T-cell (primary cell): ENCODE data around the gene TMEM52B. TPM values are rescaled to one million over a fixed set of nuclear protein-coding genes. Genes with fewer than 3 reads are reported as not detected.
"Not testable (repeated sequence)": the region's sequence is repeated elsewhere in the genome, so short reads cannot be mapped to it uniquely, and the experiment has no call there.

Source experiments
- ATAC-seq, 4 experiments: fragments of 200-7000 bp in 3 of 4; fragments of 150-1000 bp in 1 of 4; cut with Tn5 transposase; replicated peaks in 1 of 4; 1 replicate in 3 of 4; 2 replicates in 1 of 4; pipeline ENCODE4 v1.10.0; 2021; ENCODE audit warnings: moderate library complexity in 3 of 4, mild to moderate bottlenecking in 2 of 4, moderate number of reproducible peaks in 1 of 4
- CTCF ChIA-PET, 2 donors: fragments of 300-600 bp; sonication (Branson Sonifier 250); formaldehyde crosslinking; loops; one replicate each; lab custom pipeline; 2022; ENCODE audit warnings: antibody characterized with exemption in 2 of 2; lab: Charles Lee
- POLR2A ChIA-PET, 2 donors: fragments of 300-600 bp; sonication (Branson Sonifier 250); formaldehyde crosslinking; loops; one replicate each; lab custom pipeline; 2022; ENCODE audit warnings: antibody characterized with exemption in 2 of 2; lab: Charles Lee
- DNase-seq, 35 experiments: peaks; one replicate each; pipeline versions ENCODE4 v3.0.0 to v3.0.0-alpha.2; 2013 to 2023
- H3K27ac ChIP-seq: one replicate; pipeline ENCODE4 v1.5.1; 2013; ENCODE audit warnings: low read length
- H3K27me3 ChIP-seq, 2 experiments: replicated peaks in 1 of 2; 1 replicate in 1 of 2; 2 replicates in 1 of 2; pipeline versions ENCODE4 v1.6.1 to v1.7.0; 2013; ENCODE audit warnings: low read length in 1 of 2, mixed read lengths in 1 of 2; ENCODE audit not compliant: control insufficient read depth in 2 of 2, insufficient read depth in 2 of 2; ENCODE audit errors: extremely low read depth in 1 of 2
- H3K36me3 ChIP-seq, 2 donors: 1 replicate in 1 of 2; 2 replicates in 1 of 2; pipeline versions ENCODE4 v1.6.1 to v1.7.0; 2013; ENCODE audit warnings: low read length in 1 of 2; ENCODE audit not compliant: control insufficient read depth in 2 of 2, insufficient read depth in 1 of 2; ENCODE audit errors: extremely low read depth in 1 of 2
- H3K4me1 ChIP-seq, 2 experiments: 1 replicate in 1 of 2; 2 replicates in 1 of 2; pipeline versions ENCODE4 v1.6.1 to v1.7.0; 2013; ENCODE audit warnings: low read length in 2 of 2, mixed read lengths in 1 of 2; ENCODE audit not compliant: insufficient read depth in 2 of 2, control insufficient read depth in 1 of 2; ENCODE audit errors: extremely low read depth in 1 of 2
- H3K4me3 ChIP-seq, 2 donors: 1 replicate in 1 of 2; 2 replicates in 1 of 2; pipeline versions ENCODE4 v1.5.1 to v1.7.0; 2013; ENCODE audit warnings: mild to moderate bottlenecking in 2 of 2, low read length in 1 of 2, moderate library complexity in 1 of 2; ENCODE audit not compliant: control insufficient read depth in 1 of 2; ENCODE audit errors: extremely low read depth in 1 of 2
- H3K9me3 ChIP-seq: 2 replicates; pipeline ENCODE4 v1.7.0; 2013
- H3K27ac Mint-ChIP-seq, 2 donors: one replicate each; pipeline ENCODE4 v1.8.0; 2020 to 2021; ENCODE audit warnings: mild to moderate bottlenecking in 2 of 2, mixed read lengths in 2 of 2
- H3K27me3 Mint-ChIP-seq, 2 donors: one replicate each; pipeline ENCODE4 v1.8.0; 2021 to 2022; ENCODE audit warnings: mixed read lengths in 2 of 2
- H3K36me3 Mint-ChIP-seq: one replicate; pipeline ENCODE4 v1.8.0; 2021; ENCODE audit warnings: mixed read lengths
- H3K4me1 Mint-ChIP-seq, 3 donors: one replicate each; pipeline ENCODE4 v1.8.0; 2020 to 2022; ENCODE audit warnings: mixed read lengths in 3 of 3, mild to moderate bottlenecking in 1 of 3
- H3K4me3 Mint-ChIP-seq, 3 donors: one replicate each; pipeline ENCODE4 v1.8.0; 2020 to 2022; ENCODE audit warnings: mild to moderate bottlenecking in 3 of 3, mixed read lengths in 3 of 3, moderate library complexity in 3 of 3
- H3K9me3 Mint-ChIP-seq, 3 donors: one replicate each; pipeline ENCODE4 v1.8.0; 2020 to 2022; ENCODE audit warnings: mixed read lengths in 3 of 3
- WGBS: methylation state at CpG from one replicate; pipeline ENCODE4 v1.1.5; 2013; ENCODE audit warnings: missing lambda C conversion rate; ENCODE audit not compliant: insufficient coverage; 5-methylcytosine and 5-hydroxymethylcytosine counted together
- total RNA-seq, 35 experiments: library from RNA in 6 of 35; stranded (reverse) in 6 of 35; fragments of 120-200 nt in 1 of 35; gene quantifications; one replicate each; pipeline versions ENCODE4 v1.2.1 to v1.2.4 and lab custom pipeline; 2013 to 2026

TMEM52B gene
- total RNA-seq, 5 donors from 2014 or later (not counting 1 experiment from before 2014, with no cell fraction given), result not detected

DNA sequence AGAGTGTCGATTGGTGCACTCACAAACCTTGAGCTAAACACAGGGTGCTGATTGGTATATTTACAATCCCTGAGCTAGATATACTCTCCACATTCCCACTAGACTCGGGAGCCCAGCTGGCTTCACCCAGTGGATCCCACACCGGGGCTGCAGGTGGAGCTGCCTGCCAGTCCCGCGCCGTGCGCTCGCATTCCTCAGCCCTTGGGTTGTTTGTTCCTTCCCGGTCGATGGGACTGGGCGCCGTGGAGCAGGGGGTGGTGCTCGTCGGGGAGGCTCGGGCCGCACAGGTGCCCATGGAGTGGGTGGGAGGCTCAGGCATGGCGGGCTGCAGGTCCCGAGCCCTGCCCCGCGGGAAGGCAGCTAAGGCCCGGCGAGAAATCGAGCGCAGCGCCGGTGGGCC lies 46.6 kb downstream of the TMEM52B start:
- H3K27ac ChIP-seq, H3K4me3 Mint-ChIP-seq, H3K27ac Mint-ChIP-seq, H3K4me1 ChIP-seq, H3K4me3 ChIP-seq, DNase-seq, ATAC-seq, H3K27me3 ChIP-seq, CTCF ChIA-PET, H3K9me3 ChIP-seq, H3K27me3 Mint-ChIP-seq, POLR2A ChIA-PET, H3K9me3 Mint-ChIP-seq: not testable (repeated sequence)
- Mint-ChIP-seq H3K36me3 (peaks cover 41% of the 10 kb centered on the region), H3K4me1 (peaks cover 24 to 25% (median 24%) of the 10 kb centered on the region in 3 donors)
- WGBS, result 97% methylated on average over 11 of the region's 26 CpGs
- H3K36me3 ChIP-seq, result peaks cover 0 to 27% of the 10 kb centered on the region in 2 donors

DNA sequence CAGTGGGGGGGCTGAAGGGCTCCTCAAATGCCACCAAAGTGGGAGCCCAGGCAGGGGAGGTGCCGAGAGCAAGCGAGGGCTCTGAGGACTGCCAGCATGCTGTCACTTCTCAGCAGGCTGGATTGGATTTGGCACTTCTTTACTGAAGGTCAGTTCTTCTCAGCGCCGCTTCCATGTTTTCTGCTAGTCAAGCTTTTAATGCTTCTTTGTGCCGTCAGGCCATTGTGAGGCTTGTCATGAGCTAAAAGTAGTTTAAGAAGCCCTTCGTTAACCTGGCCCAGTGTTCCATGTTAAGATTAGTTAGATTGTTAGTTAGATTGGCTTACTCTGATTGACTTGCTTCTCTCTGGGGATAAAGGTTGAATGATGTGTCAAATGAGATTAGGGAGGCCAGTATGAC lies 47.3 kb downstream of the TMEM52B start:
- Histone ChIP-seq H3K27ac (no peak overlapping the region), H3K36me3 (peaks cover 0 to 21% of the 10 kb centered on the region in 2 donors), H3K4me1 (peaks cover 0 to 2% of the 10 kb centered on the region in 2 experiments), H3K9me3 (no peaks in the 10 kb centered on the region), H3K27me3 (no peaks in the 10 kb centered on the region), H3K4me3 (no peak overlapping the region)
- WGBS, result 97% methylated on average over 5 of the region's 6 CpGs
- no peak for DNase-seq
- CTCF ChIA-PET, result interaction anchor here (0.6 to 1.1 kb wide), 3 partner anchors 11 to 304 kb away, joined by 3 read pairs; no protein-coding TSS in a partner anchor
- POLR2A ChIA-PET, result interaction anchor here (0.6 to 0.7 kb wide), 2 partner anchors 12 kb away, joined by 3 to 4 read pairs; no protein-coding TSS in a partner anchor
- H3K27me3 Mint-ChIP-seq, result no peaks in the 10 kb centered on the region
- no peak overlapping the region for H3K27ac Mint-ChIP-seq
- H3K4me3 Mint-ChIP-seq, result no peak overlapping the region
- peaks cover 24 to 25% (median 24%) of the 10 kb centered on the region in 3 donors for H3K4me1 Mint-ChIP-seq
- no peak for ATAC-seq
- H3K36me3 Mint-ChIP-seq, result peaks cover 35% of the 10 kb centered on the region
- H3K9me3 Mint-ChIP-seq, result no peaks in the 10 kb centered on the region

DNA sequence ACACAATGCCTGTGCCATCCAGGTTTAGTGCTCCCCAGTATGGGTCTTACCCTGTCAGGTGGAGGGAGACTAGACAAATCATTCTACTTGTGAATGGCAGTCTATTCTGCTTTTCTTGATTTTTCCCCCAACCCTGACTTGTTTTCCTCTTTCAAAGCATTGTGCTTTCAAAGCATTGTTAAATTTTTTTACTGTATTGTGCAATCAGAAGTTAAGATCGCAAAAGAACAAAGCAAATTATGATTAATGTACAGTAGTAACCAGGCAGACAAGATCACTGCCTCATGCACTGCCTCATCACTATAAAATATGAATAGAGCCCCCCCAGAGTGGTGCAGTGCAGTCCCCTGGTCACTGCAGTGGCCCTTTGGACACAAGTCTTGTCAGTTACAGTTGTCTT lies 47.9 kb downstream of the TMEM52B start:
- Histone ChIP-seq H3K36me3 (peaks cover 0 to 16% of the 10 kb centered on the region in 2 donors), H3K4me3 (no peak overlapping the region), H3K27ac (no peak overlapping the region), H3K4me1 (peaks cover 0 to 2% of the 10 kb centered on the region in 2 experiments), H3K9me3 (no peaks in the 10 kb centered on the region), H3K27me3 (no peaks in the 10 kb centered on the region)
- Mint-ChIP-seq H3K36me3 (peaks cover 29% of the 10 kb centered on the region), H3K27ac (no peak overlapping the region), H3K4me3 (no peak overlapping the region), H3K4me1 (peaks cover 24 to 25% (median 24%) of the 10 kb centered on the region in 3 donors), H3K27me3 (no peaks in the 10 kb centered on the region), H3K9me3 (no peaks in the 10 kb centered on the region)
- ChIA-PET CTCF (interaction anchor here (0.7 to 1.1 kb wide), 3 partner anchors 9 to 15 kb away, joined by 3 to 5 read pairs (median 3); no protein-coding TSS in a partner anchor), POLR2A (interaction anchor here in 1 of 2 donors (0.6 kb wide), 1 partner anchor 92 kb away, joined by 12 read pairs; no protein-coding TSS in a partner anchor)
- no peak for DNase-seq
- WGBS, result no CpG with 5 or more reads among the region's 1 CpG
- ATAC-seq, result no peak

DNA sequence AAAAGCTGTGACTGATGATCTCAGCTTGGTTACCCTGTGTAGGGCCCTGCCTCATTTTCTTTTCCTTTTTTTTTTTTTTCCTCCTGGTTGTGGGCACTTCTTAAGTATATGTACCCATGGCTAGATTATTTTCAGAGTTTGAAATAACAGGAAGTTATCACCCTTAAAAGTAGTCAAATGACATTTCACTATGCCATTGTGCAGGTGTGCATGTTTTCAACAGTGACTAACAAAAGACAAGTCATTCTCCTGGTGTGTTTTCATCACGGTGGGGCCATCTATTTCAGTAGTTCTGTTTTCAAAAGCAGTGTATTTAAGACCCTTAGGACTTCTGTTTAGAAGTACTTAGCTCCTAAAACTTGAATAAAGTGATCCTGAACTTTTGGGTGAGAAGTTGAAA lies 48.8 kb downstream of the TMEM52B start:
- POLR2A ChIA-PET, result interaction anchor here (0.7 to 0.8 kb wide), 3 partner anchors 10 to 58 kb away, joined by 3 to 6 read pairs (median 3); no protein-coding TSS in a partner anchor
- no CpG with 5 or more reads among the region's 1 CpG for WGBS
- H3K4me3 Mint-ChIP-seq, result no peak overlapping the region

DNA sequence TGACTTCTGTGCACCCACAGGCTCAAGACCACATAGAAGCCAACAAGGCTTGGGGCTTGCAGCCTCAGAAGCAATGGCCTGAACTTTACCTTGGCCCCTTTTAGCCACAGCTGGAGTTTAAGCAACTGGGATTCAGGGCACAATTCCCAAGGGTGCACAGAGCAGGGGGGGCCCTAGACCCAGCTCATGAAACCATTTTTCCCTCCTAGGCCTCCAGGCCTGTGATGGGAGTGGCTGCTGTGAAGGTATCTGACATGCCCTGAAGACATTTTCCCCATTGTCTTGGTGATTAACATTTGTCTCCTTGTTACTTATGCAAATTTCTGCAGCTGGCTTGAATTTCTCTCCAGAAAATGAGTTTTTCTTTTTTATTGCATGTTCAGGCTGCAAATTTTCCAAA lies 55.7 kb downstream of the TMEM52B start:
- H3K27ac ChIP-seq, result no peak overlapping the region
- H3K27ac Mint-ChIP-seq, result no peak overlapping the region
- peaks cover 0 to 13% of the 10 kb centered on the region in 2 experiments for H3K4me1 ChIP-seq
- H3K9me3 Mint-ChIP-seq, result peaks cover 4 to 6% (median 4%) of the 10 kb centered on the region in 3 donors
- H3K36me3 Mint-ChIP-seq, result peaks cover 4% of the 10 kb centered on the region
- no peaks in the 10 kb centered on the region for H3K27me3 ChIP-seq
- H3K4me1 Mint-ChIP-seq, result peaks cover 0 to 10% (median 4%) of the 10 kb centered on the region in 3 donors
- no peak overlapping the region for H3K4me3 ChIP-seq
- no peaks in the 10 kb centered on the region for H3K27me3 Mint-ChIP-seq
- ChIA-PET CTCF (no interaction called here), POLR2A (interaction anchor here in 1 of 2 donors (0.7 kb wide), 1 partner anchor 1575 kb away, joined by 3 read pairs; no protein-coding TSS in a partner anchor)
- H3K9me3 ChIP-seq, result no peaks in the 10 kb centered on the region
- ATAC-seq, result no peak
- H3K4me3 Mint-ChIP-seq, result no peak overlapping the region
- no peaks in the 10 kb centered on the region for H3K36me3 ChIP-seq
- DNase-seq, result no peak

More for the DNA sequence above, 48.8 kb downstream of the TMEM52B start:
- CTCF ChIA-PET, result interaction anchor here (0.6 to 1.1 kb wide), 4 partner anchors 8 to 200 kb away, joined by 3 to 5 read pairs (median 3); no protein-coding TSS in a partner anchor
- peaks cover 20% of the 10 kb centered on the region for H3K36me3 Mint-ChIP-seq
- peak overlapping the region in 1 of 2 donors; percentile 62 for H3K27ac Mint-ChIP-seq
- Histone ChIP-seq H3K36me3 (peaks cover 0 to 7% of the 10 kb centered on the region in 2 donors), H3K4me1 (peaks cover 0 to 2% of the 10 kb centered on the region in 2 experiments), H3K27ac (no peak overlapping the region), H3K9me3 (no peaks in the 10 kb centered on the region), H3K27me3 (no peaks in the 10 kb centered on the region), H3K4me3 (no peak overlapping the region)
- H3K27me3 Mint-ChIP-seq, result no peaks in the 10 kb centered on the region
- DNase-seq (no peak), ATAC-seq (peak in 3 of 4 experiments; percentile 8 to 40 (median 36))
- peaks cover 24 to 25% (median 24%) of the 10 kb centered on the region in 3 donors for H3K4me1 Mint-ChIP-seq
- no peaks in the 10 kb centered on the region for H3K9me3 Mint-ChIP-seq

DNA sequence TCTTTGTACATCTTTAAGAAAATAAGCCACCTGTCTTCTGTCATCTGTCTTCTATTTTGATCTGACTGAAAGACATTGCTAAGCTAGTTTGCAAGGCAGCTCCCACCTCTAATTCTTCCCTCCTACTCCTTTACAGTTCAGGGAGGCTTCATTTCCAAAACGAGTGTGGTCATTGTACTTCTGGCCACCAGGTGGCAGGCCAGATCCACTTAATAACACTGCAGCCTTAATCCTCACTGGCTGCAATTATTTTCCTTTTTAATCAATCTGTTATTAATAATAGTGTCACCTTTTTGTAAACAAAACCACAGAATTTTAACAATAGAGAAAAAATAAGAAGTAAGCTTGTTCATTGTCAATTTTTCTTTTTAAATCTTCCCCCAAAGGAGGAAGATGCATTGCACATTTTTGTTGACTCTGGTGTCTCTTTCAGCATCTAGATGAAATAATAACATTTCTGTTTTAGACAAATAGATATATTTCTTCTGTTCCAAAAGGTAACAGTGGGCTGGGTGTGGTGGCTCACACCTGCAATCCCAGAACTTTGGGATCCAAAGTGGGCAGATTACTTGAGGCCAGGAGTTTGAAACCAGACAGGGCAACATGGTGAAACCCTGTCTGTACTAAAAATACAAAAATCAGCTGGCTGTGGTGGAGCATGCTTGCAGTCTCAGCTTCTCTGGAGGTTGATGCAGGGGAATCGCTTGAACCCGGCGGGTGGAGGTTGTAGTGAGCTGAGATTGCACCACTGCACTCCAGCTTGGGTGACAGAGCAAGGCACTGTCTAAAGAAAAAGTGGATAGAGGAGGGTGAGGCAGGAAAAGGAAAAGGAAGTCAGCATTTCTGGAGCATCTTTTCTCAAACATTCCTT lies 57.2 kb downstream of the TMEM52B start:
- ATAC-seq (peak in 1 of 4 experiments; percentile 73), DNase-seq (peak in 27 of 35 experiments; percentile 18 to 80 (median 39))
- Mint-ChIP-seq H3K27ac (peak overlapping the region in 1 of 2 donors; percentile 36), H3K4me1 (peaks cover 0 to 10% (median 4%) of the 10 kb centered on the region in 3 donors), H3K9me3 (peaks cover 4 to 6% (median 4%) of the 10 kb centered on the region in 3 donors), H3K27me3 (no peaks in the 10 kb centered on the region), H3K36me3 (peaks cover 4% of the 10 kb centered on the region), H3K4me3 (no peak overlapping the region)
- ChIA-PET CTCF (interaction anchor here (0.5 to 3.0 kb wide), 30 partner anchors 8 to 963 kb away, joined by 3 to 12 read pairs (median 4); no protein-coding TSS in a partner anchor), POLR2A (interaction anchor here in 1 of 2 donors (1.2 kb wide), 1 partner anchor 8 kb away, joined by 3 read pairs; no protein-coding TSS in a partner anchor)
- Histone ChIP-seq H3K9me3 (no peaks in the 10 kb centered on the region), H3K36me3 (no peaks in the 10 kb centered on the region), H3K27me3 (no peaks in the 10 kb centered on the region), H3K4me3 (no peak overlapping the region), H3K27ac (no peak overlapping the region), H3K4me1 (peaks cover 0 to 13% of the 10 kb centered on the region in 2 experiments)
- WGBS, result 70% methylated on average over 4 of the region's 4 CpGs
